Activated CD8-positive, alpha-beta memory T cell treated with anti-CD3 and anti-CD28 coated beads, Interleukin-2, amount 50 U/mL, for 48 hours (primary cell): ENCODE data around the gene CCDC70.

Experiments
- DNase-seq: peaks from one replicate; pipeline ENCODE4 v3.0.0-alpha.2; 2020

Gene CCDC70

DNA sequence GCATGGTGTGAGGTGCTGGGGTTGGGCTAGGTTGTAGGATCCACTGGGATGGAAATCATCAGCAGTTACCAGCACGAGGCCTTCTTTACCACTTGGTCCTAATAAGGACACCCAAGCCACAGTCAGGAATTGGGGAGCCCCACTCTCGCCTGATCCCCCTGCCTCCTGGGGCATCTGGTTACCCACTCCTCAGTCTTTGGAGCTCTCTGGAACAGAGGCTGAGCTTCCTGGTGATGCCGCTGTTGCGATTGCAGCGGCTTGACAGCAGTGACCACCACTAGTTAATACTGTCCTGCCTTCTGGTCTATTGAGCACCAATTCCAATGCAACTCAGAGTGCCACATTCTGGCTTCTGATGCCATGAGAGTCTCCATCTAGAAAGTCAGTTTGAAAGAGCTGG, 30.2 kb upstream of the CCDC70 start:
- DNase-seq = no peak

DNA sequence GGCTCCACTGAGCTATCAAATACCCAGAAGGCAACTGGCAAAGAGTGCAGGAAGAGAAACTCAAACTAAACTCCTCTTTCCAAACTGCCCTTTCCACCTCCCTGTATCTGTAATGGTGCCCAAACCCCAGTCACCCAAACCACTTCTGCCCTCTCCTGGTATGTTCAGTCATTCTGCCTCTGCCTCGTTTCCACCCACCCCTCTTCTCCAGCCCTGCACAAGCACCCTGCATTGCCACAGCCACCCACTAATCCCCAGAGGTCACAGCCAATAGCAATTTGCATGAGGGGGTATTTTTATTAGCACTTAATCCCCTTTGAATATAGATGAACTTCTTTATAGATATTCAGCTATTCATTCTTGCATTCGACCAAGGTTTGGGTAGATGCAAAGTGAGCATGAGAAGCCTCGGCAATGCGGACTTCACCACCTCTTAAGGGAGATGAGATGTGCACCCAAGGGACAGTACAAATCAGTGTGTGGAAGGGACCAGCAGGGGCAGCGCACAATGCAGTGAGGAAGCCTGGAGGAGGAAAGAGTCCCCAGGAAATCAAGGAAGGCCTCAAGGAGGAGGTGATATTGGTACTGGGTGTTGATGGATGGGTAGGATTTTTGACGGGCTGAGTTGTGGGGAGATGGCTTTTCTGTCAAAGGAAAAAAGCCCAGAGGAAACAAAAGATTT, 29.2 kb upstream of the CCDC70 start:
- no peak for DNase-seq

DNA sequence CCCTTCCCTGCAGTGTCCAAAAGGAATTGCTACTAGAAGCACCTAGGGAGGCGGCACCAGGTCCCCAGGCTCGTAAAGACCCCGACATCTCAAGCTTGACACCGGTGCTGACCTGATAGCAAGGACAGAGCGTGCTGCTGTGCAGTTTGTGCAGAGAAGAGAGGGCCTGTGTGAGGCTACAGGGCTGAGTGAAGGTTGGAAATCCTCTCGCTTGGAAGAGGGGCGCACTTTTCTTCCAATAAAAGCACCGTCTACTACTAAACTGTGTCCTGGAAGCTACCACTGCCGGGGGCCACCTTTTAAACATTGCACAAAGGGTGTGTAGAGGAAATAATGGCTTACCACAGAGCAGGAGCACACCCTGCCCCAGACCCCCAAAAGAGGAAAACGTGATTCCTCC, 27.8 kb upstream of the CCDC70 start:
- no peak for DNase-seq

DNA sequence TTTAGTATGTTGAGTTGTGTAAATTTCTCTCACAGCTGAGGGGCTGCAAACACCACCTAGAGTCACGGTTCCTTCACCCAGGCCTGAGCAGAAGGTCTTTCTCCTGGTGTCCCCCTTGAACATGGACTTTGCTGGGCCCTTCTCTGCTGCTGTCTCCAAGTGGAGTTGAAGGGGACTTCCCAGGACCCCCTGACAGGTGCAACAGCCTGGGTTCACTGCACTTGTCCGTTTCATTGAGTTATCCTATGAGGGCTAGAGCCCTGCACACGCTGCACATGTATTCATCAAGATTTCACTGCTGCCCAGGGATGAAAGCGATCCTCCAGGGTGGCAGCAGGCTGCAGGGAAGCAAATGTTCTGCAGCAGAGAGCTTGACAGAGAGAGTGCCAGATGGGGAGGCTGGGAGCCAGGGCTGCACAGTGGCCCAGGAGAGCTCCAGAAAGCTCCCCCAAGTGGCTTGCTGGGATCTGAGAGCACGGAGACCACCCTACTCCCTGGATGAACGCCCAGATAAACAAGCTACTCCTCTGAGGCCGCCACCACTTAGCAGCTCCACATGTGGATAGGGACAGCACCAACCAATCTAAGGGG, 27.1 kb upstream of the CCDC70 start:
- DNase-seq = no peak

DNA sequence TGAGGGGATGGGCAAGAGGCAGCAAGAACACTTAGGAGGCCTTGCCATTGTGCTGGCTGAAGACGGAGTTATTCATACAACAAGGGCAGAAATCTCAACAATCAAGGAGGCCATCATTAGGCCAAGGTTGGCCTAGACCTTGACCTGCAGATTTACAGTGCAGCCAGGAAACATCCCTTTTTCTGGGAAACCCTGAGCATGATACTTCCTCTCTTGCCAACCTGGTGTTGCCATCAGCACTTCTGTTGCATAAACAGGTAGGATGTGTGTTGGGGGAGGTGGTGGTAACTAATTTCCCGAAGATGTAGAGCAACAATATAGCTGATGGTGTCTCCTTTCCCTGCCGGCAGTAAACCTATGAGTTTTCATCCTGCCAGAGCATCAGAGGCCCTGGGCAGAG, 24.8 kb upstream of the CCDC70 start:
- DNase-seq = no peak

DNA sequence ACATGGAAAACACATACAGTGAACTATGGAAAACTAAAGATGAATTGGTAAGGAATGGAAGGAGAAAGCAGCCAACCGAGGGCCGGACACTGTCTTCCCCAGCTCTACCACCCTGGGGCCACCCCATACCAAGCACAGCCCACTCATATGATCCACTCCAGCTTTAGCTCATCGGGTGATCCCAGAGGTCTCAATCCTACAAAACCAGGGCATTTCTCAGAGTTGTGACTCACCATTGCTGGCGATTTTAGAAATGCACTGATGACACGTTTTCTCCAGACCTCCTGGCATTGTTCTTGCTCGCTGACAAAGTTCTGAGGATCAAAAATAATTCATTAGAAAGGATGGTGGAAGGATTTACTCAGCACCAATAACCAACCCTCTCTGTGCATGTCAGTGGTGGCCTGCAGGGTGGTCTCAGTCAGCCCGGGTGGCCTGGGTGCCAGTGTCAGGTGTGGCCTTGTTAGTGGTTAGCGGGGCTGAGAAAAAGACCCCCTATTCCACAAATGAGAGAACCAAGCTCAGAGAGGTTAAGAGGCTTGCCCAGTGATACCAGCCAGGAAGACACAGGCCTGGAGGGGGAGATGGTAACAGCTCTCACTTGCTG, 23.4 kb upstream of the CCDC70 start:
- DNase-seq = no peak

DNA sequence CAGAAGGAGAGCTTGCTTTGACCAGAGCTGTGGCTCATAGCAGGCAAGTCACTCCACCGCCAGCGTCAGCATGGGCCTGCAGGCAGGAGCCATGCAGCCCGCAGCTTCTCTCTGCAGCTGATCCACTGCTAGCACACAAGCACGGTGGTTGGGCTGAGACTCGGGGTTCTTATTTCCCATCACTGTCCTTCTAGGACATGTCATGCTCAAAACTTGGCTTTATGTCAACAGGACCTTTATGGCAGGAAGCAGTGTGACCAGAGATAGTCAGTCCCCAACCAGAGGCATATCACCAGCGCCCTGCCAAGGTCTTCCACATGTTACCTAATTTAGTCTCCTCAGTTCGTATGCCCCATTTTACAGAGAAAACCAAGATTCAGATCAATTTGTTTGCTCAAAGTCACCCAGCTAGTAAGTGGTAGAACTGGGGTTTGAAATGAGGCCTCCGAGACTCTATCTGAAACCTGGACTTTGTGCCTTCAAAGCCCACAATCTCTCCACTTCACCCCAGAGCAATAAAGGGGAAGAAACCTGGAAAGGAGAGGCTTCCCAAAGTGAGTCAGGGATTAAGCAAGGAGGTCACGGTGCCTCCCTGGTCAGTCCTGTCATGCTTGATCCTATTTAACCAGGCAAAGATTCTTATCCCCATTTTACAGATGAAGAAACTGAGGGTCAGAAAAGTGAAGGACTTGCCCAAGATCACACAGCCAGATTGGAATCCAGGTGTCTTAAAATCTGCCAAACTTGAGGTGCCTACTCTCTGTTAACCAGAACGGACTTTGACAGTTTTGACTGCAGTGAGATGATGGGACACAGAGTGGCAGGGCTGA, 21.8 kb upstream of the CCDC70 start:
- DNase-seq = no peak

DNA sequence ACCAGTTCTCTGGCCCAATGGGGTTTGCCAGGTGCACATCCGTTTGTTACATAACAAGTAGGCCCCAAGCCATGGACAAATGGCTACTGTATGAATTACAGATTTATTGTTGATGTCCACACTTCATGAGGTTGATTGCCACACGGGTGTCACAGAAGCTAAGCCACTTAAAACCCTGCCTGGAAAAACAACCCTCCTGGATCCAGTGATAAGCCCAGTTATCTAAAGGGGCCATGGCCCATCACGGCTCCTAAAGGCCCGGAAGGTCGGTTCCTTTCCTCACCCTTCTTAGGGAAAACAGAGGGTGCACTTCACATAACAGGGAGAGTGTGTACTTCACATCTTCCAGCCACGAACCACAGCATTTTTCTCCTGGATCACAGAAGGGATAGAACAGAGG, 20.9 kb upstream of the CCDC70 start:
- no peak for DNase-seq

DNA sequence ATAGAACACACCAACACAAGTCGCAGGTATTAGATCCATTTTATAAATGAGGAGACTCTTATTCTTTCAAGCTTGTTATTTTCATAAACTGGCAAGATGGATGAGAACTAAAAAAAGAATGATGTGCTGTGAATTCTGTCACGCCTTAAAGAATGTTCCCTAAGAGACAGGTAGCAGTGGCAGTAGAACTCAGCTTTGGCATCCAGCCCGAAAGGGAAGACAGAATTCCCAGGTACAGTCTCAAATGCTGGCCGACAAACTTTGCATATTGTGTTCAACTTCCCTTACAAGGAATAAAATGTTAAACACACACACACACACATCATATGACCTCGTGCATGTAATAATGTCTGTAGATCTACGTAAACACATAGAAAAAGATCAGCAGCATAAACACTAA, 20.0 kb upstream of the CCDC70 start:
- DNase-seq = no peak

DNA sequence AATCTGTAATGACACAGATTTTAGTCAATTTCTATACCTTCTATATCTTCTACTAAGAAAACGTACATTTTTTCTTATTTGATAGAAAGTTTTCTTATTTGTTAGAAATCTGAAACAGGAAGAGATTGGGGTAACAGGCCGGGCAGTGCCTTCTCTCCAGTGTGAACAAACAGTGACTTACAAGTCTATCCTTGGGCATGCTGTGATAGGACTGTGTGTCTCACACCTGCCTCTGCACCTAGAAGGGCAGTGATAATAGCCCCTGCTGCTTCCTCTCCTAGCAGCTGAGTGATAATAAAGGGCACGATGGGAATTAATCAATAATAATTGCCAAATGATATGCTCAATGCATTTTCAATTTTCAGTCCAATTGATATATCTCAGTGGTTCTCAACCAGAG, 18.2 kb upstream of the CCDC70 start:
- DNase-seq = no peak

DNA sequence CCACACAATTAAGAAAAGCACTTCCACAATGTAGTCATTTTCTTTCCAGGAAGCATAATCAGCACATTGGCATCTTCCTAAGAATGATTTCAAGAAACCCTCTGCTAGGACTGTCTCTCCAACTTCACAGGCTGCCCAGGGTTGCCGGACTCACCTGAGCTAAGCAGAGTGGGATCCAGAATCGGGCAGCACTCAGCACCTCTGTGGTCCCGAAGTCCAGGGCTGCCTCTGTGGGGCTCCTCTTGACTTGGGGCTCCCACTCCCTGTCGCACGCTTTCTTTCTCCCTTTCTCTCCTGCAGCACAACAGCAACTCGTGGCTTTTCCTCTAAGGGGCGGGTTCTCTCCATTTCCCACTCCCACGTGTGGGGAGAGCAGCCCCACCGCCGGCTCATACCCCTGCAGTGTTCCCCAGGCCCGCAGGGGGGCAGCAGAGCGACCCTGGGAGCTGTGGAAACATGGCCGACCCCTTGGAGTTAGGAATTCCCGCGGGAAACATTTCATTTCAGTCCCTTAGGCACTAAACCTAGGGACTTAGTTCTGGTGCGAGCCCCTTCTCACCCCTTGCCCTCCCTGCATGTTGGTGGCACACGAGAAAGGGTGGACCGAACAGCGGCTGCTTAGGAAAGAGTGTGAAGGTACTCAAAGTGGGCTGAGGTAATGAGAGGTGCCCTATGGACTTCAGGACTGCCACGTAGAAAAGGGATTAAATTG, 16.8 kb upstream of the CCDC70 start, which contains the start of gene TMEM272:
Gene TMEM272, minus strand, starts transcription at position 316 of the 712 bp plus-strand sequence. CDS start 6,647 bp downstream, outside the sequence.
- peak; percentile 84 for DNase-seq

DNA sequence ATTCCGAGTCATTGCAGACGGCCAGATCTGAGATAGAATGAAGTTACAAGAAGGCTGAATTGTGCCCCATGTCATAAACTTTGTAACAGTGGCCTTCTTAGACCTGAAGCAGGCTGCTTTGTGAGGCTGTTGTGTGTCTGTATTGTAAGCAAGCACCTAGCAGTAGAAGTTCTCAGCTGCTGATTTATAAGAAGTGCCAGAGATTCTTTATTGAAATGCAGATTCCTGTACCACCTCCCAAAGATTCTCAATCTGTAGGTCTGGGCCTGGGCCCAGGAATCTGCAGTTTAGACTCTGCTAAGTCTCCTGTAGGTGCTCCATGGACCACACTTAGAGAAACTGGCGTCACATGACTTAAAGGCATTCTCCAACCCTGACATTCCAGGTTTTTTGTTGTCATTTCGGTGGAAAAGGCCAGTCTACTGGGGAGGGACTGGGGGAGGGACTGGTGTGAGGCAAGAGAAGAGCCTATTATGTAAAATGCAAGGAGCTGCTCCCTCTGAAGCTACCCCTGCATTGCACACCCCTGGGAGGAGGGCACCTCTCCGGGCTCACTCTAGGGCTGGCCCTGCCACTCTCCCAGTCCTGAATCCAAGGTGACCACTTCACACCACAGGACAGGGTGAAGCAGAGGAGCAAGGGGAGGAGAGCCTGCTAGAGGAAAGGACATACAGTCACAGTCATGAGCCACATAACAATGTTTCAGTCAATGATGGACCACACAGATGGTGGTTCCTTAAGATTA, 16.0 kb upstream of the CCDC70 start:
- DNase-seq = no peak

DNA sequence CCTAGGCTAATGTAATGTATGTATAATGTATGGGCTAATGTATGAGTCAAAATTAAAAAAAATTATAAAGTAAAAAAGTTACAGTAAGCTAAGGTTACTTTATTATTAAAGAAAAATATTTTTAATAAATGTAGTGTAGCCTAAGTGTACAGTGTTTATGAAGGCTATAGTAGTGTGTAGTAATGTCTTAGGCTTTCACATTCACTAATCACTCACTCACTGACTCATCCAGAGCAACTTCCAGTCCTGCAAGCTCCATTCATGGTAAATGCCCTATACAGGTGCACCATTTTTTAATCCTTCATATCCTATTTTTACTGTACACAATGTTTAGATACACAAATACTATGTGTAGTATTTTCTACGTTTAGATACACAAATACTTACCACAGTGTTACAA, 15.0 kb upstream of the CCDC70 start:
- DNase-seq = no peak

DNA sequence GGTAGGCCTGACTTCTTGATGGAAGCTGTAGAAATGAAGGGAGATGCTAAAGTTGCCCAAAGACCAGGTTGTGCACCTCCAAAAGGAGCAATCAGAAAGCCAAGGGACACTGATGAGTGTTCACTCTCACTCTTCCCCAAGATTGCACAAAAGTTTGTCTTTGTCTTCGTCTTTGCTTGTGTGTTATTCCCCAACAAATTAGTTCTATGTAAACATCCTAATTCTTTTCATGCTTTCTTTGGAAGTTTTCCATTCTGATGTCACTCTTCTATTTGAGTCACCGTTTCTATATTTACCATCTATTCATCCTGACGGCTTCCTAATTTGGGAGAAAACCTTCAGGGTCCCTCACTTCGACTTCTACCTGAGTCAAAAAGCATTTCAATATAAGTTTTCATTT, 13.1 kb upstream of the CCDC70 start:
- DNase-seq = no peak

DNA sequence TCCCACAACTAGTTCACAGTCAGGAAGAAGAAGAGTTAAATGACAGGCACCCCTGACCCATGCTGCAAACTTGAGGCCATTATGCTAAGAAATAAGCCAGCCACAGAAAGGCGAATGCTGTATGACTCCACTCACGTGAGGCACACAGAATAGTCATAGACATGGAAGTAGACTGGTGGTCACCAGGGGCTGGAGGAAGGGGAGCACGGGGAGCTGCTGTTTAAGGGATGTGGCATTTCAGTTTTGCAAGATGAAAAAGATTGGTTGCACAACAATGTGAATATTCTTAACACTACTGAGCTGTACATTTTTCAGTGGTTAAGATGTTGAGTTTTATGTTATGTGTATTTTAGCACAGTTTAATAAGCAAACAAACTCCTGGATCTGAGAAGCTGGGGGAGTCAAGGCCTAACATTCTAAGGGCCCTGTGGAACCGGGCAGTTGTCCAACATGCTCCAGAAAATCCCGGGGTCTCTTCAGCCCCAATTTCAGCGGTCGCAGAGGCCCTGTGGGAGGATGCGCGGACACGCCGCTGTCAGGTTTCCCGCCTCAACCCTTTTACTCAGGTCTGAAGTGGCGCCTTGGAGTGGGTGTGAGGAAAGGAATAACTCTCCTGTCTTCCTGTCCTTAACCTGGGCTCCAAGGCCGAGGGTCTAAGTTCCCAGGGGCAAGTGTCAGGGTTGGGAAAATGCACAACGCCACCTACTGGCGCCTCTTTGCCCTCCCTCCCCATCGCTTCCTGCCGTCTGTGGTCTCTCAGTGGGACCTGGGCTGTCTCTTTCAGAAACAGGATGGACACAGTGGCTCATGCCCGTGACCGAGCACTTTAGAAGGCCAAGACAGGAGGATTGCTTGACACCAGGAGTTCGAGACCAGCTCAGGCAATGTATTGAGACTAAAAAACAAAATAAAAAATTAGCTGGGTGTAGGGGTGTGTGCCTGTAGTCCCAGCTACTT, 12.3 kb upstream of the CCDC70 start:
- DNase-seq = peak; percentile 72

DNA sequence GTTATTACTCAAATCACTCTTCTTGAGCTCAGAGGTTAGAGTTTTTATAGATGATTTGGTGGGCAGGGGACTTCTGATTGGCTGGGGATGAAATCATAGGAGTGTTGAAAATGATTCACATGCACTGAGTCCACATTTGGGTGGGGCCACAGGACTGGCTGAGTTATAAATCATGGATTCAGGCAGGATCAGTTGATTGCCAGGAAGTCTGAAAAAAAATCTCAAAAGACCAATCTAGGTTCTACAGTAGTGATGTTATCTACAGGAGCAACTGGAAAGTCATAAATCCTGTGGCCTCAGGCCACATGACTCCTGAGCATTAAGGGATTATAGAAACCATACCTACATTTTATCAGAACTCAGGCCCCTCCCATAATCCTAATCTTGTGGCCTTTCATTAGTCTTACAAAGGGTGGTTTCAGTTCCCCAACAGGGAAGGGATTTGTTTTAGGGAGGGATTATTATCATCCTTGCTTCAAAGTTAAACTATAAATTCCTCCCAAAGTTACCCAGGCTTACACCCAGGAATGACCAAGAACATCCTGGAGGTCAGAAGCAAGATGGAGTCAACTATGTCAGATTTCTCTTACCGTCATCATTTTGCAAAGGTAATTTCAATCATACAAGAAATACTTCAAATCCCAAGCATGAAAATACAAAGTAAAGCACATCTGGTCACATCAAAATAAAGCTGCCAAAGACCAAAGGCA, 5.6 kb upstream of the CCDC70 start:
- no peak for DNase-seq

DNA sequence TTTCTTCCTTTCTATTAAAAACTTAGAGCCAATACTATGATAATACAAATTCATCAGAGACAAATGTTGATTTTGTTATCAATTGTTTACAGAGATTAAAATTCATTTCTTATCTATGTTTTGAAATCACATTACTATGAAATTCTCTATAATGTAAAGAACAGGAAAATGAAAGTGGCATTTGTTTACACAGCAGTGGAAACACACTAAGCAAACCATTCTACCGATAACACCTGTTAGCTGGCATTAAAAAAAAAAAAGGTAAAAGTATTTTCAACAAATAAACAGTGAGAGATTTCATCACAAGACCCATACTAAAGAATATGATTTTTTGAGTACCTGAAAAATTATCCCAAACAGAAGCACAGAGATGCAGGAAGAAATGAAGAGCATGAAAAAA, 4.8 kb upstream of the CCDC70 start:
- DNase-seq = no peak

DNA sequence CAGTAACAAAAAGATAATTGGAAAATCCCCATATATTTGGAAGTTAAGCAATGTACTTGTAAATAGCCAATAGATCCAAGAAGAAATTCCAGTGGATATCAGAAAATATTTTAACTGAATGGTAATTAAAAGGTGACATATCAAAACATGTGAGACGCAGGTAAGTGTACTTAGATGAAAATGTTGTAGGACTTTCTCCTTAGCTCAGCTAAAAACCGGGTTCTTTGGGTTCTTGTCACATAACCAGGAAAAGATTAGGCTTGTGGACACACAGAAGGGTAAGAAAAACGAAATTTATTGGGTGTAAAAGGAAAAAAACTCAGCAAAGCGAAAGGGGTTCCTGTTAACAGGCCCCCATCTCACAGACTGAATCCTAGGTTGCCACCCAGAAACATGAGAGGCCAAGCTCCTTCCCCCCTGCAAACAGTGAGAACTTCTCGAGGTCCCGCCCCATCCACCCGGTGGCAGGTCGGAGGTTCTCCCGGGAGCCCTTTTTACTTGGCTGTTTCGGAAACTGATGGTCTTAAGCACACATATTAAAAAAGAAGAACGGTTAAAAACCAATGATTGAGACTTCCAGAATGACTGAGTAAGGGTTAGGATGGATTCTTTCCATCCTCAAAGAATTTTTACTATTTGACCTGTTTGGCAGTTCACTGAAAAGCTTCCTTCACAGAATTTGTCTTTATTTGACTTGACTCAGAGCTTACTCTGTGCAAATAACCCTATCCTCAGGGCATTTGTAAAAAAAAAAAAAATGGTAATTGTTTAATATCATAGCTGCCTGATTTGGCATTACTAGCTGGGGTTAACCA, 3.1 kb upstream of the CCDC70 start:
- no peak for DNase-seq

DNA sequence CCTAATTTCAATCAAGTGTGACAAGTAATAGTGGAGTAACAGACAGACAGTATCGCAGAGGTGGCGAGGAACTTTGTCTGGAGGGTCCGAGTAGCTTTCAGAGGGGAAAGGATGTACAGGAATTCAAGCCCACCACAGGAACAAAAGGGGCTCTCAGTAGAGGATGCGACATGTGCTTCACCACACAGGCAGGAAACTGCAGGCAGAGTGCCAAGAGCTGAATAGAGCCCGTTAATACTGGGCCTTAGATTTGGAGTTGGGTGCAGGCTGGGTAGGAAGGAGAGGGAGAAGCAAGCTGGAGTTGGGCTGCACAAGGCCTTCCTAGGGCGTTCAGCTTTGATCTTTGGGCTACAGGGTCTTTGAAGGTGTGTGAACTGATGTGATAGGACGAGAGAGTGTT, 1.2 kb downstream of the CCDC70 start:
- DNase-seq = no peak
